IMR-90 (cell line): ENCODE measurements around the gene NCAPG2. TPM values are rescaled to one million over a fixed set of nuclear protein-coding genes. Genes with fewer than 3 reads are reported as not detected.

ENCODE experiments used
- ATAC-seq: fragments of 200-7000 bp; cut with Tn5 transposase; 2 replicates; pipeline ENCODE4 v1.9.1; 2020; ENCODE audit warnings: low read depth, mild to moderate bottlenecking, moderate library complexity
- BruUV-seq: library from RNA; stranded (reverse); fragments of 400-500 nt; replicated peaks from 2 replicates; lab custom pipeline; 2021; lab: Mats Ljungman, UMichigan
- CTCF ChIA-PET: fragments of 300-600 bp; formaldehyde crosslinking; extraction: SDS; loops from one replicate; lab custom pipeline; 2021; ENCODE audit warnings: antibody characterized with exemption; lab: Yijun Ruan, JAX
- POLR2A ChIA-PET: fragments of 300-600 bp; sonication (Branson Sonifier 250); formaldehyde crosslinking; loops from one replicate; lab custom pipeline; 2022; ENCODE audit warnings: antibody characterized with exemption; ENCODE audit not compliant: unreplicated experiment; lab: Charles Lee
- DNase-seq: peaks from one replicate; pipeline ENCODE4 v3.0.0; 2013
- H2AFZ ChIP-seq: replicated peaks from 2 replicates; pipeline ENCODE3; 2013; ENCODE audit warnings: low read length, mild to moderate bottlenecking; ENCODE audit not compliant: poor library complexity
- H2AK5ac ChIP-seq: 2 replicates; pipeline ENCODE4 v1.6.1; 2013; ENCODE audit warnings: low read depth, low read length, inconsistent platforms
- H2AK9ac ChIP-seq: replicated peaks from 2 replicates; pipeline ENCODE3; 2013; ENCODE audit warnings: mild to moderate bottlenecking, low read depth, low read length, moderate library complexity; ENCODE audit not compliant: poor library complexity
- H2BK120ac ChIP-seq: 2 replicates; pipeline ENCODE4 v1.6.1; 2013; ENCODE audit warnings: low read depth, low read length, inconsistent platforms
- H2BK15ac ChIP-seq: 3 replicates; pipeline ENCODE4 v1.6.1; 2013; ENCODE audit warnings: low read depth, low read length, inconsistent platforms
- H2BK20ac ChIP-seq: 2 replicates; pipeline ENCODE4 v1.6.1; 2013; ENCODE audit warnings: low read depth, mild to moderate bottlenecking, inconsistent platforms, low read length, moderate library complexity
- H2BK5ac ChIP-seq: 2 replicates; pipeline ENCODE4 v1.6.1; 2013; ENCODE audit warnings: mild to moderate bottlenecking, low read depth, low read length, inconsistent platforms; ENCODE audit not compliant: poor library complexity, severe bottlenecking
- H3K14ac ChIP-seq: replicated peaks from 2 replicates; pipeline ENCODE4 v1.6.1; 2013; ENCODE audit warnings: low read depth, low read length, inconsistent platforms
- H3K18ac ChIP-seq: 2 replicates; pipeline ENCODE4 v1.6.1; 2013; ENCODE audit warnings: low read depth, low read length, control low read depth
- H3K23ac ChIP-seq: 2 replicates; pipeline ENCODE4 v1.6.1; 2013; ENCODE audit warnings: low read depth, low read length, inconsistent platforms
- H3K27ac ChIP-seq: 2 replicates; pipeline ENCODE4 v1.5.1; 2013; ENCODE audit warnings: mild to moderate bottlenecking, control low read depth, low read length; ENCODE audit not compliant: insufficient read depth
- H3K27me3 ChIP-seq: 2 replicates; pipeline ENCODE4 v1.6.1; 2013; ENCODE audit warnings: low read length; ENCODE audit not compliant: control insufficient read depth, insufficient read depth
- H3K36me3 ChIP-seq: 2 replicates; pipeline ENCODE4 v1.6.1; 2013; ENCODE audit warnings: low read length, mixed read lengths; ENCODE audit not compliant: control insufficient read depth, insufficient read depth
- H3K4ac ChIP-seq: 2 replicates; pipeline ENCODE4 v1.6.1; 2013; ENCODE audit warnings: low read depth, low read length, inconsistent platforms
- H3K4me1 ChIP-seq: 2 replicates; pipeline ENCODE4 v1.6.1; 2013; ENCODE audit warnings: low read length, mixed read lengths; ENCODE audit not compliant: control insufficient read depth, insufficient read depth
- H3K4me2 ChIP-seq: 2 replicates; pipeline ENCODE4 v1.6.1; 2013; ENCODE audit warnings: low read depth, mild to moderate bottlenecking, control low read depth, low read length, moderate library complexity
- H3K4me3 ChIP-seq: 2 replicates; pipeline ENCODE4 v1.5.1; 2013; ENCODE audit warnings: low read depth, mild to moderate bottlenecking, control low read depth, low read length, moderate library complexity; ENCODE audit not compliant: insufficient read depth
- H3K56ac ChIP-seq: 2 replicates; pipeline ENCODE4 v1.6.1; 2013; ENCODE audit warnings: low read length, inconsistent platforms; ENCODE audit not compliant: insufficient read depth; ENCODE audit errors: extremely low read depth
- H3K79me1 ChIP-seq, 2 experiments: 2 replicates each; pipeline ENCODE4 v1.6.1; 2013; ENCODE audit warnings: low read length in 2 of 2, inconsistent platforms in 1 of 2, low read depth in 1 of 2
- H3K9ac ChIP-seq: 2 replicates; pipeline ENCODE4 v1.6.1; 2013; ENCODE audit warnings: low read depth, low read length, control low read depth
- H3K9me1 ChIP-seq: 2 replicates; pipeline ENCODE4 v1.6.1; 2013; ENCODE audit warnings: low read length, inconsistent platforms; ENCODE audit not compliant: insufficient read depth
- H3K9me3 ChIP-seq: 2 replicates; pipeline ENCODE4 v1.6.1; 2013; ENCODE audit warnings: low read length; ENCODE audit not compliant: control insufficient read depth, insufficient read depth
- H4K20me1 ChIP-seq: 2 replicates; pipeline ENCODE4 v1.6.1; 2013; ENCODE audit warnings: low read length, inconsistent platforms; ENCODE audit not compliant: insufficient read depth
- H4K5ac ChIP-seq: 2 replicates; pipeline ENCODE4 v1.6.1; 2013; ENCODE audit warnings: mild to moderate bottlenecking, low read depth, low read length, control low read depth
- H4K8ac ChIP-seq, 2 experiments: 2 replicates each; pipeline ENCODE4 v1.6.1; 2013; ENCODE audit warnings: low read depth in 2 of 2, low read length in 2 of 2, control low read depth in 1 of 2, inconsistent platforms in 1 of 2
- H4K91ac ChIP-seq: 2 replicates; pipeline ENCODE4 v1.6.1; 2013; ENCODE audit warnings: low read depth, low read length, inconsistent platforms; ENCODE audit not compliant: insufficient read depth
- BHLHE40 ChIP-seq: fragments of 150-350 bp; IDR thresholded peaks from 2 replicates; pipeline ENCODE4 v1.6.1; 2016; ENCODE audit warnings: mild to moderate bottlenecking, low read depth, low read length
- CEBPB ChIP-seq: IDR thresholded peaks from 2 replicates; pipeline ENCODE4 v1.6.1; 2012; ENCODE audit warnings: low read depth, low read length, improper control_type of control experiment
- CHD1 ChIP-seq: IDR thresholded peaks from 2 replicates; pipeline ENCODE4 v1.6.1; 2012; ENCODE audit warnings: low read depth, low read length, improper control_type of control experiment
- CTCF ChIP-seq: conservative IDR thresholded peaks from 2 replicates; pipeline ENCODE4 v1.5.1; 2012; ENCODE audit warnings: mild to moderate bottlenecking, low read depth, low read length, improper control_type of control experiment
- ELK1 ChIP-seq: fragments of 150-350 bp; IDR thresholded peaks from 2 replicates; pipeline ENCODE4 v1.6.1; 2016; ENCODE audit warnings: low read depth, mild to moderate bottlenecking, low read length, moderate library complexity, borderline replicate concordance
- FOS ChIP-seq: fragments of 150-350 bp; IDR thresholded peaks from 2 replicates; pipeline ENCODE4 v1.6.1; 2016; ENCODE audit warnings: low read depth, low read length
- MAFK ChIP-seq: IDR thresholded peaks from 2 replicates; pipeline ENCODE4 v1.6.1; 2012; ENCODE audit warnings: low read depth, low read length, improper control_type of control experiment
- MAZ ChIP-seq: IDR thresholded peaks from 2 replicates; pipeline ENCODE4 v1.6.1; 2012; ENCODE audit warnings: low read depth, mild to moderate bottlenecking, low read length, improper control_type of control experiment, moderate library complexity, borderline replicate concordance
- MXI1 ChIP-seq: IDR thresholded peaks from 2 replicates; pipeline ENCODE4 v1.6.1; 2012; ENCODE audit warnings: low read depth, mild to moderate bottlenecking, low read length, moderate library complexity, borderline replicate concordance
- NFE2L2 ChIP-seq: fragments of 150-350 bp; IDR thresholded peaks from 2 replicates; pipeline ENCODE4 v1.6.1; 2016; ENCODE audit warnings: low read depth, mild to moderate bottlenecking, low read length
- RAD21 ChIP-seq: IDR thresholded peaks from 2 replicates; pipeline ENCODE4 v1.6.1; 2012; ENCODE audit warnings: low read length, improper control_type of control experiment
- RCOR1 ChIP-seq: IDR thresholded peaks from 2 replicates; pipeline ENCODE4 v1.6.1; 2012; ENCODE audit warnings: mild to moderate bottlenecking, low read length, improper control_type of control experiment; ENCODE audit not compliant: insufficient replicate concordance
- RFX5 ChIP-seq: IDR thresholded peaks from 2 replicates; pipeline ENCODE4 v1.8.0; 2012; ENCODE audit warnings: low read depth, mild to moderate bottlenecking, low read length, moderate library complexity
- USF2 ChIP-seq: fragments of 150-350 bp; IDR thresholded peaks from 2 replicates; pipeline ENCODE4 v1.6.1; 2017; ENCODE audit warnings: mild to moderate bottlenecking, antibody characterized with exemption, low read length, low read depth
- WGBS, 2 experiments: methylation state at CpG; one replicate each; pipeline versions ENCODE4 v1.1.5 to v1.1.7; 2013; ENCODE audit warnings: missing lambda C conversion rate in 2 of 2; ENCODE audit not compliant: insufficient read length in 1 of 2; ENCODE audit errors: extremely low coverage in 2 of 2; 5-methylcytosine and 5-hydroxymethylcytosine counted together
- dilution Hi-C: fragments of 300-500 bp; cut with HindIII; formaldehyde crosslinking; loops from one replicate; pipeline ENCODE4 v1.14.3; 2018; ENCODE audit warnings: low sequenced_read_pairs; ENCODE audit not compliant: unreplicated experiment
- in situ Hi-C: fragments of 300-500 bp; cut with MboI; formaldehyde crosslinking; loops from 3 replicates; pipeline ENCODE4 v1.14.3; 2019; ENCODE audit warnings: low sequenced_read_pairs, inconsistent platforms, mixed read lengths
- intact Hi-C: fragments of 100-400 bp; cut with micrococcal nuclease; formaldehyde crosslinking; loops from 2 replicates; pipeline ENCODE4 v1.10.0; 2022
- polyA plus RNA-seq, 3 experiments: library from polyadenylated mRNA; depleted of rRNA; stranded (reverse); fragments of >200 nt; gene quantifications; 2 replicates each; pipeline ENCODE4 v1.2.3, GENCODE V29; 2012; ENCODE audit warnings: low replicate concordance in 1 of 3
- total RNA-seq: library from RNA; depleted of rRNA; stranded (reverse); fragments of >200 nt; gene quantifications from 2 replicates; pipeline ENCODE4 v1.2.3, GENCODE V29; 2012

Gene NCAPG2
- total and polyA plus RNA-seq, 2 of the 4 experiments (the other 2 are of a cell fraction), result 25.6 to 25.8 TPM

- TF ChIP-seq RAD21 (no peak), ELK1 (no peak), FOS (no peak), RFX5 (no peak), MAZ (no peak), CHD1 (no peak), MXI1 (no peak), CTCF (no peak), NFE2L2 (no peak), CEBPB (no peak), BHLHE40 (no peak), USF2 (no peak), MAFK (no peak), RCOR1 (no peak)
- H4K5ac ChIP-seq, result no peak overlapping the region
- H3K4me2 ChIP-seq, result no peak overlapping the region
- H3K36me3 ChIP-seq, result no peaks in the 10 kb centered on the region
- no peak overlapping the region for H3K9ac ChIP-seq
- ATAC-seq (no peak), DNase-seq (peak; percentile 59)
- H3K27me3 ChIP-seq, result no peaks in the 10 kb centered on the region; the same call in 1 of the 2 replicates
- H3K4ac ChIP-seq, result no peak overlapping the region
- in situ Hi-C loops, result no loop called here
- no peaks in the 10 kb centered on the region for H4K20me1 ChIP-seq
- H3K4me3 ChIP-seq, result no peak overlapping the region
- BruUV-seq, result no TSS peak
- CTCF ChIA-PET, result no interaction called here
- no peak overlapping the region for H3K14ac ChIP-seq
- no peaks in the 10 kb centered on the region for H3K9me1 ChIP-seq
- no peak overlapping the region for H4K91ac ChIP-seq
- H2BK20ac ChIP-seq, result no peak overlapping the region
- intact Hi-C loops, result no loop called here
- no peaks in the 10 kb centered on the region for H3K4me1 ChIP-seq
- WGBS, 2 experiments, result no CpG with 5 or more reads among the region's 3 CpGs
- H3K18ac ChIP-seq, result no peak overlapping the region
- H2BK15ac ChIP-seq, result no peak overlapping the region
- H2AK9ac ChIP-seq, result peak overlapping the region; percentile 75
- no peak overlapping the region for H3K56ac ChIP-seq
- dilution Hi-C loops, result no loop called here
- no peak overlapping the region for H3K23ac ChIP-seq
- no peaks in the 10 kb centered on the region for H3K79me1 ChIP-seq
- no peak overlapping the region for H2BK120ac ChIP-seq
- peak overlapping the region; percentile 60 for H2AFZ ChIP-seq
- POLR2A ChIA-PET, result no interaction called here
- H3K9me3 ChIP-seq, result peaks cover 2% of the 10 kb centered on the region; the same call in 1 of the 2 replicates
- no peak overlapping the region for H2AK5ac ChIP-seq
- H3K27ac ChIP-seq, result no peak overlapping the region
- H4K8ac ChIP-seq, result no peak overlapping the region
- H2BK5ac ChIP-seq, result peak overlapping the region; percentile 37
These were observed 109.5 kb downstream of the NCAPG2 start for GRCh38 chr7:158595068-158595467.
